Neural progenitor cell (in vitro differentiated cells): ENCODE results near the gene MORC2.

ENCODE experiments used
- EZH2 ChIP-seq: fragments of 200-600 bp; sonication (generic); IDR thresholded peaks from 2 replicates; pipeline ENCODE4 v1.6.1; 2017; ENCODE audit warnings: antibody characterized with exemption, mild to moderate bottlenecking, moderate library complexity
- EZH2phosphoT487 ChIP-seq: fragments of 200-600 bp; sonication (generic); IDR thresholded peaks from 2 replicates; pipeline ENCODE4 v1.6.1; 2017; ENCODE audit warnings: antibody characterized with exemption
- TF ChIP-seq, protein P1 (sequence below): fragments of 200-600 bp; sonication (generic); IDR thresholded peaks from 2 replicates; pipeline ENCODE4 v1.5.1; 2017; ENCODE audit warnings: antibody characterized with exemption, mild to moderate bottlenecking

DNA sequence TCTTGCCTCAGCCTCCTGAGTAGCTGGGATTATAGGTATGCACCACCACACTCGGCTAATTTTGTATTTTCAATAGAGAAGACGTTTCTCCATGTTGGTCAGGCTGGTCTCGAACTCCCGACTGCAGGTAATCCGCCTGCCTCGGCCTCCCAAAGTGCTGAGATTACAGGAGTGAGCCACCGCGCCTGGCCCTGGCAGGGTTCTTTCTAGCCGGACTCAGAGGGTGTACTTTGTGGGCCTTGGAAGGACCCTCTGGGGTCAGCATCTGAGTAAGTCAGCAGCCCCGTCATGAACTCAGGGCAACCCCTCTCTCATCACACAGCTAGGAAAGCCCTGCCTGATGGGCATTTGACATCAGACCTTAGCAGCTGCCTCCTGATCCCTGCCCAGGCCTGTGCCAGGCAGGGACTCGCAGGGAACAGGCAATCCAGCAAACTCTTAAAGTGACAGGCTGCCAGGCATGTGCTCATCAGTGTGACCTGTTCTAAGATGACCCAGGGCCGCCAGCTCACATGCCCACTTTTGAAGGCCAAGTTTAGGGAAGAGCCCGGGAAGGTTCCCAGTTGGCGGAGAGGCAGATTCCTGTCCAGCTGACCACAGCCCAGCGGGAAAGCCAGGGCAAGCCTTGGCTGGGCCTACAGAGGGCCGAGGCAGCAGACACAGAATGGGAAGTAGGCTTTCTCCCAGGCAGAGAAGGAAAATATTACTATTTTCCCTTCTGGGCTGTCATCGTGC lies 92.9 kb downstream of the MORC2 start:
- TF ChIP-seq, protein P1, sequence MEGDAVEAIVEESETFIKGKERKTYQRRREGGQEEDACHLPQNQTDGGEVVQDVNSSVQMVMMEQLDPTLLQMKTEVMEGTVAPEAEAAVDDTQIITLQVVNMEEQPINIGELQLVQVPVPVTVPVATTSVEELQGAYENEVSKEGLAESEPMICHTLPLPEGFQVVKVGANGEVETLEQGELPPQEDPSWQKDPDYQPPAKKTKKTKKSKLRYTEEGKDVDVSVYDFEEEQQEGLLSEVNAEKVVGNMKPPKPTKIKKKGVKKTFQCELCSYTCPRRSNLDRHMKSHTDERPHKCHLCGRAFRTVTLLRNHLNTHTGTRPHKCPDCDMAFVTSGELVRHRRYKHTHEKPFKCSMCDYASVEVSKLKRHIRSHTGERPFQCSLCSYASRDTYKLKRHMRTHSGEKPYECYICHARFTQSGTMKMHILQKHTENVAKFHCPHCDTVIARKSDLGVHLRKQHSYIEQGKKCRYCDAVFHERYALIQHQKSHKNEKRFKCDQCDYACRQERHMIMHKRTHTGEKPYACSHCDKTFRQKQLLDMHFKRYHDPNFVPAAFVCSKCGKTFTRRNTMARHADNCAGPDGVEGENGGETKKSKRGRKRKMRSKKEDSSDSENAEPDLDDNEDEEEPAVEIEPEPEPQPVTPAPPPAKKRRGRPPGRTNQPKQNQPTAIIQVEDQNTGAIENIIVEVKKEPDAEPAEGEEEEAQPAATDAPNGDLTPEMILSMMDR: no peak
- TF ChIP-seq EZH2: no peak
- TF ChIP-seq EZH2phosphoT487: no peak
